Ecto neural progenitor cell (in vitro differentiated cells): ENCODE data around the gene PSMD6.

Experiments used
- DNase-seq: peaks from one replicate; pipeline ENCODE4 v3.0.0-alpha.2; 2018; ENCODE audit warnings: low spot score

Gene PSMD6

DNA sequence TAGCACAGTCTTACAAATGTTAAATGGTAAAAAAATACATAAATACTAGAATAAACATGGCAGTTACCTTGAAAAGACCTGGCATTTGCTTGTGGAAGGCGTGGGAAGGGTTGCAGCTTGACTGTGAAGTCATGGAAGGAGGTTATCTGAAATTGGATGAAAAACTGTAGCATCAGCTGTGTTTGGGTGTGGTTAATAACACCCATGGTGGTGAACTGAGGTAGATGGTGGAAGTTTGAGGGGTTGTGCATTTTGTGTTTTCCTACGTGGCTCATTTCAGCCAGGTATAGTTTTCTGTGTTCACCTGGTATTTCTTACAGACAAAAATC lies 46.5 kb downstream of the PSMD6 start:
- DNase-seq = no peak

DNA sequence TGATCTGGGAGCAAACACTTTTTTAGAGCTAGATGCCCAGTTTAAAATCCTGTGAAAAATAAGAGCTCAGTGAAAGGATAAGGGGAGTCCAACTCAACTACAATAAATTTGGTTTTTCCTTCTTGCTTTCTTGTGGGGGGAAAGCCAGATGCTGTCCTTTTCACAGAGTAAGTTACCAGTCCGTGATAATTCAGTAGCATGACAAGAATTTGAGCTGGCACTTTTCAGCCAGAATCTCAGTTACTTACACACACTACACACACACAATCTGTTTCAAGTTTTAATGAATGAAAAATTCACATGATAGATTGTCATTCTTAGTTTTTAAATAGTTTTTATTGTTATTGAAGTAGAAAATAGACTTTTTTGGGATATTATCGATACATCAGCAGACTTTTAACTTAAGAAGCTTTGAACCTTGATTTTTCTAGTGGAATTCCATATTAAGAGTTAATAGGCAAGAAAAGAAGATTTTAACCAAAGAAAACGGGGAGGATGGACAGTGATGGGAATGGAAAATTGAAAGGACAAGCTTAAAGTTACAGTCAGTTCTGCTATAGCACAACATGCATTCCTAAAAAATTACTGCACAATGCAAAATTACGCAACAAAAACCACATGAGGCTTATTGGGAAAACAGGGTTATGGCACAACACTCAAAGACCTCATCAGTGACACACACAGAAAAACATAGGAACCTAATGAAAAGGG lies 47.0 kb downstream of the PSMD6 start:
- no peak for DNase-seq

DNA sequence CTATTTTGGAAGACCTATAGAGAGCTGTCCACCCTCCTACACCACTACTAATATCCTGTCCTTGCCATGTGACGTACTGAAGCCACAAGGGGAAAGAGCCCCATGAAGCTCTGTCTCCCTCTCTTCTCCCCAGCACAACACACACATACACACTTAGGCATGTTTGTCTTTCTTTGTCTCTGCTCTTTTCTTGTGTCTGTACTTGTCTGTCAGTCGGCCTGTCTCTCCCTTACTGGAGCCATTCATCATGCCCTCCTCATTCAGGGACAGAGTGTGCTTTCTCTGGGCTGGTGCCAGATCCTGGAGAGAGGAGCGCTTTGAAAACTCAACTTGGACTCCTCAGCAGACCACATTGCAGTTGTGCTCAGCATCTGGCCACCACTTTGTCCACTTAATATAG lies 47.6 kb downstream of the PSMD6 start:
- DNase-seq = no peak

DNA sequence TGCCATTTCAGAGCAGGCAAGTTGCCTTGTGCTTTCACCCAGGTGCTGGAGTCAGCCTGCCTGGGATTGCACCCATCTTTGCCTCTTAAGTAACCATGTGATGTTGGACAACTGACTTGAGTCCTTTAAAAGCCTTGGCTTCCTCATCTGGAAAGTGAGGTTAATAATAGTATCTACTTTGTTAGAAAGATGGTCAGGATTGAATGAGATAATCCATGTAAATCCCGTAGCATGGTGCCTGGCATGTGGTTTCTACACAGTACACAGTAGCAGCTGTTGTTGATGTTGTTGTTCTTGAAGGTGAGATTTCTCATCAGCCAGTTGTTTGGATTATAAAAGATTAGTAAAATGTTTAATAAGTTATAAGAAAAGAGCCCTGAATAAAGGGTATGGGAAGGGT lies 48.8 kb downstream of the PSMD6 start:
- DNase-seq = no peak

DNA sequence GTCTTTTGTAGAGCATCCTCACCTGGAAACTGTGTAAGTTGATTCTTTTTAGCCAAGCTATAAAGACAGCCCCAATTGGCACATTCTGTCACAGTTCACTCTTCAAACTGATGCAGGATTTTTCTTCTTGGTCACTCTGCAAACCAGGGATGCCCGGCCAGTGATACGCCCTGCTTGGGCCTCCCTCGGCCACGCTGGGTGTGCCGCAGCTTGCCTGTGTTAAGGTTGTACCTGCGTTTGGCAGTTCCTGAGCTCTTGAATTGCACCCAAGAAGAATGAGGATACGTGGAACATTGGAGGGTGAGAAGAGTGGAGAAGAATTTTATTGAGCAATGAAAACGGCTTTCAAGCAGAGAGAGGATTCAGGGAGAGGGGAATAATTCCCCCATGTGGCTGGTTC lies 49.9 kb downstream of the PSMD6 start:
- no peak for DNase-seq

DNA sequence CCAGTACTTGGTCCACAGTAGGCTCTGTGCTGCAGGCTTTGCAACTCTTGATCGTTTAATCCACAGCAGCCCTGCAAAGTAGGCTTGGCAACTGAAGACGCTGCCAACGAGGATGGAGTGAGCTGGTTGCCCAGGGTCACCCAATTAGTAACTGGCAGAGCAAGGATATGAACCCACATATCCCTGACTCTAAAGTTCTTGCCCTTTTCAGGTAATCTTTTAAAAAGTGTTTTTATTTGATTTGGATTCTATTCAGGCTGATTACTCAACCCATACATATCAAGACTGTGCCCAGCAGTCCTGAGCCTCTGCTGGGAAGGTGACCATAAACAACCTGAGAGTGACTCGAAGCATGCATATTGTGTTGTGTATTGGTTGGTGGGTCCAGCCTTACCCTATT lies 50.3 kb downstream of the PSMD6 start:
- no peak for DNase-seq

DNA sequence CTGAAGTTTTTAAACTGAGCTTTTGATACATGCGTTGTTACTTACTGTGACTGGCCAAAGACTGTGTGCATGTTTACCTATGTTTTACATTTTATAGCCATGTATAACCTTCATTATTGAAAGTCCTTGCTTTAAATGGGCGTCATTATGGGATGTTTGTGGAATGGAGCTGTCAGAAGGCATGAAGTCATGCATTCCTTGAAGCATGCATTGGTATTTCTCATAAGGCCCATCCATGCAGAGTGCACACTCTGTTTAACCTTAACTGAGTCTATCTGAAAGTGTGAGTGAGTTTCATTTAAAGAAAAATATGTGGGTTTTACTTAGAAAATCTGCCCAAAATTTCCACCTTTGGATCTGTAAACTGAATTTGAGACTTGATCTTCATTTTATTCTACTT lies 51.1 kb downstream of the PSMD6 start:
- DNase-seq = no peak

DNA sequence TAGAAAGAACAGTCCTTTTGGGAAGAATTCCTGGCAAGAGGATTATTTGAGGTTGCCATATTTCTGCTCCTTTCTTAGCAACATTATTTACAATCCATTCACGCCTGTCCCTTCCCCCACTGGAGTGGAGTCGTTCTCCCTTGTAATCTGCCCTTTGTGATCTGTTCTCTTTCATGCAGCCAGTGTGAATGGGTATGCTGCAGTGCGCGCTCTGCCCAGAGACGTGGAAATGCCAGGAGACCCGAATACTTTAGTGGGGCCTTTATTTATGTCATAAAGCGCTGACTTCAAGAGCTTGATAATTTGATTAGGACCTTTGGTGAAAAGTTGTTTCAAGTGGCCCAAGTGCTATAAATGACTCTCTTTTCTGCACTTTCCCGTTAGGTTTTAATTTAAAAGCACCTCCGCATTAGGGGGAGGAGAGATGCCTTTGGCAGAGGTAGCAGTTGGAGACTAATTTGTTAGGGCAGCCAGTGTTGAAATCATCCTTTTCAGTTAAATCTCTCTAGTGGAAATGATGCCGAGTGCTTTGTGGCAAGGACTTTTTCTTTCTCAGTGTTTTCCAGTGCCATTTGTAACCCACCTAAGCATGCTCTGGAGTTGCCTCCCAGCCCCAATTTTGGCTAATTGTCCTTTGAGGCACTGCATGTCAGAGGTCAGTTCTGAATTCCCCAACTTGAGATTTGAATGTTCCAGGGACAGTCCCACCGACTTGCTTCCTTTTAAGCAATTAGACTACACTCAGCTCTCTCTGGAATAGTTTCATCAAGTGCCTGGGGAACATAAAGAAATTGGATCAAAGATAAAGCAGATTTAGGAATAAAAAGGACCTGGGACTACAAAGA lies 52.4 kb downstream of the PSMD6 start:
- DNase-seq = peak; percentile 64

DNA sequence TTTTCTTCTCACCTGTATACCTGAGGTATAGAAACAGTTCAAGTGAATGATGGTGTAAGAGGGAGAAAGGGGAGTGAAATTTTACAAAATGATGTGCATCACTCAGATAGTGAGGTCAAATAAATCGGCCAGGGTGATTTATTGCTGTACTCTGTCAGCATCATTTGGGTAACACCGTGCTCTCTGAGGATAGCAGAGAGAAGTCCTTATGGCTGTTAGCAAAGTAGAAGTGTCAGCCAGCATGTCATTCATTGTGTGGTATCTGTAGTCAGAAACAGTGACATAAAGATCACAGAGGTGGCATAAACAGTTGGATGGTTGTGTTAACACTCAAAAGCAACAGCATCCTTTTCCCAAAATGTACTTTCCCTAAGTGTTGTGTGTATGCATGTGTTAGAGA lies 53.4 kb downstream of the PSMD6 start:
- DNase-seq = no peak

DNA sequence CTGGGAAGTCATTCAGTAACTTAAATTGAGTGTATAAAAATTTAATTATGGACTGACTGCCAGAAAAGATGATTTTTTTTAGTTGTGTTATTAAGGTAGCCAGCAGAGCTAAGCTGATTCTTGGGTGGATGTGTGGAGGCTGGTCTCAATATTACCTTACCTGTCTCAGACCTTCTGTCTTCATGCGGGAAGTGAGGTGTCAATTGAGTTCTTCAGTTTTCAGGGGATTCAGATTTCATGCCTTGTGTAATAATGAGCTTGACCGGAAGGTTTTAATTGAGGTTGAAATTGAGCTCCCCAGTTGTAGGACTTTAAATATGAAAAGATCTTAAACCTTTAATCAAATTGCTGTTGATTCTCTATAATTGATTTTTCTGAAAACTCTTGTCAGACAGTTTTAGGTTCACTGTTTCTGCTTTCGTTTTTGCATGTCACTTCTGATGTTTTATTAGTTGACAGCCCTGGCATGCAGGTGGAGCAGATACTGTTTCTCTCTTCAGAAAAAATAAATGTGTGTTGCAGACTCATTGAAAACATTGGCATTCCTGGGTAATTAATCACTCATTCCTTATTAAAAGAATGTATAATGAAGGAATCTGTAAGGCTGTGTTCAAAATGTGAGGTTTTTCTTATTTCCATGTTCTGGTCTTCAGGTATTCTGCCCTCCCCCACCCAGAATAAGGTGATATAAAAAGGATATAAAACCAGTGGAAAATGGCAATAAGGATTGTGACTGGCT lies 54.5 kb downstream of the PSMD6 start:
- no peak for DNase-seq

DNA sequence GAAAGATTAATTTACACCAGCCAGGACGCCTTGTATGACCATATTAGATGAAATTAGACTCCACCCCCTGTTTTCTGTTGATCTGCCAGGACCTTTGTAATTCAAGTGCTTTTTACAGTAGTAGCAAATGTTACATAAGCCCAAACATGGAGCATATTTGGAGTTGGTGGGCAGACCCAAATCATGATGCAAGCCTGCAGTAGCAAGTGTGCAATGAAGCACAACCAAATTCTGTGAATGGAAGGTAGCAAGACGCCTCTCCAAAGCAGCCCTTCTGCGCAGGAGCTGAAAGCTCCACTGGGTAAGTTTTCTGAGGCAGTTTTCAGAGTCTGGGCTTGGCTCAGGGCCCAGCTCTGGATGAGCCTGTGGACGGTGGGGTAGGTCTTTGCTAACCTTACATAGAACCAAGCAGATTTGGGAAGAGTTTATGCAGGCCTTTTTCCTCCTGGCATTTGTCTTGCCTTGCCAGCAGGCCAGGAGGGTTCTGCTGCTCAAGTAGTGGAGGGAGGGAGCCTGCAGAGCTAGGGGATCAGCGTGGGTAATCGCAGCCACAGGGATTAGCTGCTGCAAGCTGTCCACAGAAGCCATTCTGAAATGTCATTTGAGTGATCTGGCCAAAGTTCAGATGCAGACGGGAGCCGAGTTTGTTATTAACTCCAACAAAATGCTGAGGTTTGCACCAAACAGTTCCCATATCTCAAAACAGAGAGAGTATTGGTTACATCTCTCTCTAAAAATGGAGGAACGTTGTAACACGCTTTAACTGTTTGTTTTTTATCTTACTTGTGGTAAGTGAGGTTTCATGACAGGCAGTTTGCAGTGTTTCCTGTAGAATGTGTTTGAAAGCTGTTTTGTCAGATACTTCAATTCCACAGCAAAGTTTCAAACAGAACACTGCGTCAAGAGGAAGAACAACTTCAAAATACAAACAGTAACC lies 55.4 kb downstream of the PSMD6 start:
- peak; percentile 63 for DNase-seq

DNA sequence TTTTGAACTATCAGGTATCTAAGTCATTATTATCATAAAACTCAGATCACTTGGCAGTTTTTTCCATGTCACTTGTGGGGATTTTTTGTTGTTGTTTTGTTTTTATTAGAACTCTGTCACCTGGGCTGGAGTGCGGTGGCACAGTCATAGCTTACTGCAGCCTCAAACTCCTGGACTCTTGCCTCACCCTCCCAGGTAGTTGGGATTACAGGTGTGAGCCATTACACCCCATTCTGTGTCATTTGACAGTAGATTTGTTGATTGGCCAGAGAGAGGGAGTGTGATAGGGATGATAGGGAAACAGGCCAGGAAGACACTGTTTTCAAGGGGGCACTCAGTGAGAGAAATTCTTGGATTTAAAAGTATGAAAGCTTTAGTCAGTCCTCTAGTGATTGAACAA lies 56.4 kb downstream of the PSMD6 start:
- no peak for DNase-seq

DNA sequence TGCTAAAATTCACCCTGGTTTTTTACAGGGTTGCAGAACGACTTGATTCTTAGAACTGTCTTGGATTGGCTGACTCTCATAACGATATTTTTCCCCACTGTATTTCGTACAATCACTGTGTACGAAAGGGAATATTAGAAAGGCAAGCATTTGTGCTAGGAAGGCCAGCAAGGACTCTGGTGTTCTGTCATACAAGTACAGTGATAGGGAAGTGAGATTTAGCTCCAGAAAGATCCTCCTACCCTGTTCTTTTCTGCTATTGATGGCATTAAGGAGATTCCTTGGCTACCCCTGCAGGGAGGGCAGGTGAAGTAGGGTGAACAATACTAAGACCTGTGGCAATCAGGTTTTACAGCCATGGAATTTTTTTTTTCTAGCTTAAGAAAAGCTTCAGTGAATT lies 57.3 kb downstream of the PSMD6 start:
- no peak for DNase-seq

DNA sequence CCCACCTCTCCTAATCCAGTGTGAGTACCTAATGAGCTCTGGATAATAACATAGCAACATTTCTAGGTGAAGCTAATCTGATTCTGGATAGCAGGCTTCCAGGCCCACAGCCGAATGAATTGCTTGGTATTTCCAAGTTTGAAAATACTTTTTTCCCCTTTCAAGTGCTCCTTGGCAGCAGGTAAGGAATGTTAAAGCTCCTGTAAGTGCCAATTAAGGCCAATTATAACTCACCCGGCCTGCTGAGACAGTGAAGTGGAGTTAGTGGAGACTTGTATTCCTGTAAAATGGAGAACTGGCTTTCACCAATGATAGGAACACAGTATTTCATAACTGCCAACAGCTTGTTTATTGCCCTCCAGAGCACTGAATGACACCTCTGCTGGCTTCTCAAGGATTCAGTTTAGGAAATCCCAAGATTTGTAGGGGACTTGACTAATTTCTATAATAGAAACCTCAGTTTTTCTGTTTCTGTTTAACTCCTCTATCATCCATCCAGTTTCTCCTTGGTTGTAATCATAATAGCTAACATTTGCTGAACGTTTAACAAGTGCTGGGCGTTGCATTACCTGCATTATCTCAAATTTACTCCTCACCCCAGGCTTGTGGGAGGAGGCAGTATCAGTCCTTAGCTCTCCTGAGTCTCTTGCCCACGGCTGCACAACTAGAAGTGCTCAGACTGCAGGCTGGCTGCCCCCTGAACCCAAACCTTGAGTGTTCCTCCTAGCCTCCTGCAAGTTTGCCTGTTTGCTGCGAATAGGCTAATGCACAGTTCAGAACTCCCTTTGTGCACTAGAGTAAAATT lies 58.4 kb downstream of the PSMD6 start:
- DNase-seq = no peak

DNA sequence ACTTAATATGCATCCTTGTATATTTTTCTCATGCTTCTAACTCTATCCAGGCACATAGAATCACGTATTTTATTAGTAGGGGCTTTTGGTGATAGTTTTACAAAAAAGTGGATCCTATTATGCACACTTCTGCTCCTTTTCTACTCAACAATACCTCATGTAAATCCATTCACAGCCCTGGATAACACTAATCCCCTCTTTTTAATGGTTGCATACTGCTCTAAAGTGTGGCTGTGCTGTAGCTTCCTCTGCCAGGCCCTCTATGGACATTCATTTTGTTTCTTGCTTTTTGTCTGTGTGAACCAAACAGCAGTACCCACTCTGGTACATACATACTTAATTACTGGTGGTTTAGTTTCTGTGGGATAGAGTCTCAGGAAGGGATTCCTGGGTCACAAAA lies 59.8 kb downstream of the PSMD6 start:
- no peak for DNase-seq

DNA sequence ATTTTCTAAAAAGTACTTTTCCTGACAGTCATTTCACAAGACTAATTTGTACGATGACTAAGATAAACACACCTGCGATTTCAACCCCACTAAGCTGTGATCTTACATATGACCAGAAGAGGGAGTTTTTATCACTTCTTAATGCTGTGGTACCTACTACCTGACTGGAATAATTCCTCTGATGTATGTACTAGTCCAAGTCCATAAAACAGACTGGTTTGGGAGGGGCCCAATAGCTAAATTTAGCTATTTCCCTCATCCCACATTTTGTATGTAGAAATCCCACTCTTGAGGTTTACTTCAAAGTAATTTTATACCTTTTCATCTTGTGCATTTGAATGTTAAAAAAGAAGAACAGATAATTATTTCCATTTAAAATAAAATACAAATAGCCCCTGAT lies 61.4 kb downstream of the PSMD6 start:
- no peak for DNase-seq
